ENCODE measurements around the gene FAM83G. TPM values are rescaled to one million over a fixed set of nuclear protein-coding genes. Genes with fewer than 3 reads are reported as not detected.

FAM83G gene
- total and polyA plus RNA-seq, 9 donors, result 0.93 to 5.1 (median 2.3) TPM

GRCh38 chr17:18978655-18979054 lies 25.9 kb downstream of the FAM83G start:
- 82 to 91% (median 89%) methylated on average over 14 to 17 of the region's 17 CpGs for WGBS, 3 donors
- Histone ChIP-seq H3K4me1 (ENCODE audit: insufficient read depth) (no peaks in the 10 kb centered on the region), H3K4me3 (no peak overlapping the region), H3K9me3 (no peaks in the 10 kb centered on the region), H3K27me3 (no peaks in the 10 kb centered on the region), H3K27ac (no peak overlapping the region), H3K36me3 (no peaks in the 10 kb centered on the region)
- TF ChIP-seq CTCF (IDR thresholded peaks at IDR 0.05) (no peak), POLR2A (IDR thresholded peaks at IDR 0.05) (no peak), EP300 (IDR thresholded peaks at IDR 0.05) (no peak)
- DNase-seq, result no peak
- intact Hi-C loops (cut with DNase I), result no loop called here

- DNase-seq, result no peak
- intact Hi-C loops (cut with DNase I), result no loop called here
- Histone ChIP-seq H3K27me3 (no peaks in the 10 kb centered on the region), H3K36me3 (no peaks in the 10 kb centered on the region), H3K27ac (no peak overlapping the region), H3K4me1 (ENCODE audit: insufficient read depth) (no peaks in the 10 kb centered on the region), H3K9me3 (no peaks in the 10 kb centered on the region), H3K4me3 (no peak overlapping the region)
- TF ChIP-seq CTCF (IDR thresholded peaks at IDR 0.05) (no peak), EP300 (IDR thresholded peaks at IDR 0.05) (no peak), POLR2A (IDR thresholded peaks at IDR 0.05) (no peak)
- WGBS, 3 donors, result 77 to 88% (median 88%) methylated on average over 9 to 13 of the region's 13 CpGs
These were observed 26.5 kb downstream of the FAM83G start for GRCh38 chr17:18978050-18978449.

- H3K27ac ChIP-seq, result no peak overlapping the region
- TF ChIP-seq EP300 (IDR thresholded peaks at IDR 0.05), result no peak
- no peak for TF ChIP-seq CTCF (IDR thresholded peaks at IDR 0.05)
- TF ChIP-seq POLR2A (IDR thresholded peaks at IDR 0.05), result no peak
- DNase-seq, result no peak
- 91 to 92% (median 92%) methylated on average over 19 of the region's 19 CpGs for WGBS, 3 donors
- no peak overlapping the region for H3K4me3 ChIP-seq
- no peaks in the 10 kb centered on the region for H3K4me1 ChIP-seq (ENCODE audit: insufficient read depth)
- H3K27me3 ChIP-seq, result no peaks in the 10 kb centered on the region
- no peaks in the 10 kb centered on the region for H3K36me3 ChIP-seq
- intact Hi-C loops (cut with DNase I), result no loop called here
- no peaks in the 10 kb centered on the region for H3K9me3 ChIP-seq
These were observed 26.9 kb downstream of the FAM83G start for GRCh38 chr17:18977646-18978045.

GRCh38 chr17:18977021-18977420 lies 27.5 kb downstream of the FAM83G start:
- TF ChIP-seq POLR2A (IDR thresholded peaks at IDR 0.05) (no peak), EP300 (IDR thresholded peaks at IDR 0.05) (no peak), CTCF (IDR thresholded peaks at IDR 0.05) (no peak)
- intact Hi-C loops (cut with DNase I), result no loop called here
- H3K4me3 ChIP-seq, result no peak overlapping the region
- no peaks in the 10 kb centered on the region for H3K4me1 ChIP-seq (ENCODE audit: insufficient read depth)
- H3K36me3 ChIP-seq, result no peaks in the 10 kb centered on the region
- H3K27me3 ChIP-seq, result no peaks in the 10 kb centered on the region
- H3K9me3 ChIP-seq, result no peaks in the 10 kb centered on the region
- H3K27ac ChIP-seq, result no peak overlapping the region
- no peak for DNase-seq
- WGBS, 3 donors, result 87 to 92% (median 91%) methylated on average over 4 of the region's 4 CpGs

- Histone ChIP-seq H3K27ac (no peak overlapping the region), H3K36me3 (no peaks in the 10 kb centered on the region), H3K9me3 (no peaks in the 10 kb centered on the region), H3K4me1 (ENCODE audit: insufficient read depth) (no peaks in the 10 kb centered on the region), H3K27me3 (no peaks in the 10 kb centered on the region), H3K4me3 (no peak overlapping the region)
- intact Hi-C loops (cut with DNase I), result no loop called here
- TF ChIP-seq EP300 (IDR thresholded peaks at IDR 0.05), result no peak
- no peak for TF ChIP-seq CTCF (IDR thresholded peaks at IDR 0.05)
- no peak for TF ChIP-seq POLR2A (IDR thresholded peaks at IDR 0.05)
- WGBS, 3 donors, result 84 to 88% (median 87%) methylated on average over 4 of the region's 4 CpGs
- DNase-seq, result no peak
These were observed 28.4 kb downstream of the FAM83G start for GRCh38 chr17:18976201-18976600.

Data from ovary (tissue), 9 donors.